Activated B cell treated with CpG ODN at 0.5 μM for 24 hours (primary cell): ENCODE measurements around the gene CAPZA3. TPM values are rescaled to one million over a fixed set of nuclear protein-coding genes. Genes with fewer than 3 reads are reported as not detected.

Experiments
- ATAC-seq: fragments of 200-7000 bp; cut with Tn5 transposase; one replicate; pipeline ENCODE4 v1.10.0; 2021; ENCODE audit warnings: low read depth, mild to moderate bottlenecking, moderate library complexity
- CTCF ChIA-PET: fragments of 350-600 bp; sonication (Branson Sonifier 250); formaldehyde crosslinking; loops from one replicate; lab custom pipeline; 2021; ENCODE audit warnings: antibody characterized with exemption; lab: Charles Lee
- POLR2A ChIA-PET: fragments of 350-600 bp; sonication (Branson Sonifier 250); formaldehyde crosslinking; loops from one replicate; lab custom pipeline; 2021; ENCODE audit warnings: antibody characterized with exemption; lab: Charles Lee
- DNase-seq: peaks from one replicate; pipeline ENCODE4 v3.0.0; 2022
- H3K27ac Mint-ChIP-seq: one replicate; pipeline ENCODE4 v1.8.0; 2020; ENCODE audit warnings: mixed read lengths
- H3K27me3 Mint-ChIP-seq: one replicate; pipeline ENCODE4 v1.8.0; 2021; ENCODE audit warnings: mixed read lengths
- H3K36me3 Mint-ChIP-seq: one replicate; pipeline ENCODE4 v1.8.0; 2021; ENCODE audit warnings: low read depth, mixed read lengths
- H3K4me1 Mint-ChIP-seq: one replicate; pipeline ENCODE4 v1.8.0; 2021; ENCODE audit warnings: mixed read lengths
- H3K4me3 Mint-ChIP-seq: one replicate; pipeline ENCODE4 v1.8.0; 2020; ENCODE audit warnings: mild to moderate bottlenecking, mixed read lengths
- H3K9me3 Mint-ChIP-seq: one replicate; pipeline ENCODE4 v1.8.0; 2020; ENCODE audit warnings: mixed read lengths
- intact Hi-C: fragments of 100-400 bp; cut with micrococcal nuclease; formaldehyde crosslinking; loops from one replicate; pipeline ENCODE4 v1.15.1; 2024
- total RNA-seq: library from RNA; stranded (reverse); gene quantifications from 2 replicates; pipeline ENCODE4 v1.2.3, GENCODE V29; 2022
- TF ChIP-seq, protein P1 (sequence below): fragments of 200-600 bp; IDR thresholded peaks from one replicate; pipeline ENCODE4 v1.8.0; 2022; ENCODE audit warnings: antibody characterized with exemption, mild to moderate bottlenecking

CAPZA3 gene
- total RNA-seq, 1 donor from 2014 or later, result not detected

DNA sequence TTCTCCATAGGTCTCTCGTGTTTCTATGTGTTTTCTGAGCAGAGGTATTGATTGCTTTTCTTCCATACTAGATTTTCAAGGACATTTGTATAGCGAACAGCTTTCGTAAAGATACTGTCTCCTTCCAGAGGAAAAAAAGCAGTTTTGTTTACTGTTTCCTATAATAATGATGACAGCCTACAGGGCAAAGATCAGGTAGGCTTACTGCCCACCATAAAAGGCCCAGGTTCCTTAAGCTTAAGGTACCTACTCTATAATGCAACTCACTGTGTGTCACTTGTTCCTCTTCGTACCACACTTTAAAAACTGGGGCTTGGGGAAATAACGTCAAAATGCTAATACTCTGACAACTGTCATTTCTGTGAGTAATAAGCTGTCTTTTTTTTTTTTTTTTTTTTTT is 6.8 kb upstream of the CAPZA3 start:
- H3K9me3 Mint-ChIP-seq, result peaks cover 5% of the 10 kb centered on the region
- TF ChIP-seq, protein P1, sequence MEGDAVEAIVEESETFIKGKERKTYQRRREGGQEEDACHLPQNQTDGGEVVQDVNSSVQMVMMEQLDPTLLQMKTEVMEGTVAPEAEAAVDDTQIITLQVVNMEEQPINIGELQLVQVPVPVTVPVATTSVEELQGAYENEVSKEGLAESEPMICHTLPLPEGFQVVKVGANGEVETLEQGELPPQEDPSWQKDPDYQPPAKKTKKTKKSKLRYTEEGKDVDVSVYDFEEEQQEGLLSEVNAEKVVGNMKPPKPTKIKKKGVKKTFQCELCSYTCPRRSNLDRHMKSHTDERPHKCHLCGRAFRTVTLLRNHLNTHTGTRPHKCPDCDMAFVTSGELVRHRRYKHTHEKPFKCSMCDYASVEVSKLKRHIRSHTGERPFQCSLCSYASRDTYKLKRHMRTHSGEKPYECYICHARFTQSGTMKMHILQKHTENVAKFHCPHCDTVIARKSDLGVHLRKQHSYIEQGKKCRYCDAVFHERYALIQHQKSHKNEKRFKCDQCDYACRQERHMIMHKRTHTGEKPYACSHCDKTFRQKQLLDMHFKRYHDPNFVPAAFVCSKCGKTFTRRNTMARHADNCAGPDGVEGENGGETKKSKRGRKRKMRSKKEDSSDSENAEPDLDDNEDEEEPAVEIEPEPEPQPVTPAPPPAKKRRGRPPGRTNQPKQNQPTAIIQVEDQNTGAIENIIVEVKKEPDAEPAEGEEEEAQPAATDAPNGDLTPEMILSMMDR, result no peak
- H3K36me3 Mint-ChIP-seq, result no peaks in the 10 kb centered on the region
- ATAC-seq (no peak), DNase-seq (no peak)
- H3K27ac Mint-ChIP-seq, result no peak overlapping the region
- CTCF ChIA-PET, result no interaction called here
- POLR2A ChIA-PET, result no interaction called here
- H3K4me3 Mint-ChIP-seq, result no peak overlapping the region
- H3K27me3 Mint-ChIP-seq, result no peaks in the 10 kb centered on the region
- intact Hi-C loops, result no loop called here
- H3K4me1 Mint-ChIP-seq, result no peaks in the 10 kb centered on the region

DNA sequence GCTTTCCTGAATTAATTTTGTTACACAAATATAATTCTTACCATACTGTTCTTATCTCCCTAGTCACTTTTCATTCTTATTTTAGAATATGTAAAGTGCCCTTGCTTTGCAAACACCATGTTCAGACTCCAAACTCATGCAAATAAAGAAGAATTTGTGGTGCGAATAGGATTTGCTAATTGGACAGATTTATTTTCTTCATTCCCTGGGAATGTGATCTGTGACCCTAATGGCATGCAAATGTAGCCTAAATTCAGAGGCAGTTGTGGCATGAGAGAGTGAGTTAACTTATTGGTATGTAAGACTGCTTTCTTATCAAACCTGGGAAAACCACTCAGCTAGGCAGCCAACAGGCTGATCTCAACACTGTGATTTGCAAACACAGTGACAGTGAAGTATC is 10.0 kb downstream of the CAPZA3 start:
- Mint-ChIP-seq H3K4me3 (no peak overlapping the region), H3K27ac (no peak overlapping the region), H3K36me3 (no peaks in the 10 kb centered on the region), H3K27me3 (no peaks in the 10 kb centered on the region), H3K9me3 (peaks cover 2% of the 10 kb centered on the region), H3K4me1 (no peaks in the 10 kb centered on the region)
- DNase-seq (no peak), ATAC-seq (no peak)
- intact Hi-C loops, result no loop called here
- CTCF ChIA-PET, result no interaction called here
- POLR2A ChIA-PET, result no interaction called here
- TF ChIP-seq, protein P1, result no peak

DNA sequence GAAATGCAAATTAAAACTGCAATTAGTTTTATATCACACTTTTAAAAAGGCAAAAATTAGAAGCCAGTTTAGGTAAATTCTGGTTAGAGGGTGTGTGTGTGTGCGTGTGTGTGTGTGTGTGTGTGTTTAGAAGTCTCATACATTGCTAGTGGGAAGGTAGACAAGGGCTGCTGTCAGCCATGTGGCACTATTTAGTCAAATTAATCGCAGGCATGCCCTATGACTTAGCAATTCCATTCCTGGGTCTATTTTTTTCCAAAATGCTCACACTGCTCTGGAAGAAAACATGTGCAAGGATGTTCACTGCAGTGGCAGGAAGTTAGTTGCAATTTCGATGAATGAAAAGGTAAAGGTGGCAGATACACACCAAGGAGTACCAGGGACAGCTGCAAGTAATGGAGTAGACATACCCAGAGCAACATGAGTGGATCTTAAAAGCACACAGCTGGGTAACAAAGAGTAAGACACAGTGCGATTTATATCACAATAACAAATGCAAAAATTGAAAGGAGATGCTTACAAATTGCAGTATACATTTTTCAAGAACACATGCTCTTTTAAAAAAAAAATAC is 11.6 kb downstream of the CAPZA3 start:
- H3K27ac Mint-ChIP-seq, result no peak overlapping the region
- H3K4me1 Mint-ChIP-seq, result no peaks in the 10 kb centered on the region
- CTCF ChIA-PET, result no interaction called here
- H3K27me3 Mint-ChIP-seq, result no peaks in the 10 kb centered on the region
- TF ChIP-seq, protein P1, result no peak
- H3K9me3 Mint-ChIP-seq, result peaks cover 4% of the 10 kb centered on the region
- no peaks in the 10 kb centered on the region for H3K36me3 Mint-ChIP-seq
- intact Hi-C loops, result no loop called here
- DNase-seq (no peak), ATAC-seq (no peak)
- POLR2A ChIA-PET, result no interaction called here
- no peak overlapping the region for H3K4me3 Mint-ChIP-seq

- Mint-ChIP-seq H3K4me3 (no peak overlapping the region), H3K36me3 (no peaks in the 10 kb centered on the region), H3K4me1 (no peaks in the 10 kb centered on the region), H3K27me3 (no peaks in the 10 kb centered on the region), H3K27ac (no peak overlapping the region), H3K9me3 (peaks cover 4% of the 10 kb centered on the region)
- ChIA-PET CTCF (no interaction called here), POLR2A (no interaction called here)
- DNase-seq (no peak), ATAC-seq (no peak)
- TF ChIP-seq, protein P1, result no peak
- intact Hi-C loops, result no loop called here
Measured at GRCh38 chr12:18750085-18750484, 12.2 kb downstream of the CAPZA3 start.

GRCh38 chr12:18751866-18752265 is 13.9 kb downstream of the CAPZA3 start:
- no peak overlapping the region for H3K27ac Mint-ChIP-seq
- no peaks in the 10 kb centered on the region for H3K27me3 Mint-ChIP-seq
- intact Hi-C loops, result no loop called here
- DNase-seq, result no peak
- TF ChIP-seq, protein P1, result no peak
- H3K9me3 Mint-ChIP-seq, result peaks cover 2% of the 10 kb centered on the region
- CTCF ChIA-PET, result interaction anchor here (0.7 kb wide), 1 partner anchor 9 kb away, joined by 3 read pairs; no protein-coding TSS in a partner anchor
- no peak overlapping the region for H3K4me3 Mint-ChIP-seq
- ATAC-seq, result no peak
- H3K36me3 Mint-ChIP-seq, result no peaks in the 10 kb centered on the region
- H3K4me1 Mint-ChIP-seq, result no peaks in the 10 kb centered on the region
- POLR2A ChIA-PET, result no interaction called here
